GM12873 (cell line): ENCODE results near the gene PDE4B.

Experiments
- CTCF ChIP-seq: IDR thresholded peaks from 2 replicates; pipeline ENCODE4 v1.5.1; 2012; ENCODE audit warnings: low read depth, mild to moderate bottlenecking, moderate library complexity, low read length, control low read depth; ENCODE audit not compliant: insufficient read depth; ENCODE audit errors: missing control alignments

The PDE4B gene

GRCh38 chr1:65792669-65793358, at the start of gene PDE4B:
TSS of gene PDE4B (plus strand) at chr1:65792895.
- no peak for TF ChIP-seq CTCF

- no peak for TF ChIP-seq CTCF
These were observed 48.0 kb upstream of the PDE4B start for GRCh38 chr1:65744731-65745130.

- no peak for TF ChIP-seq CTCF
These were observed 40.7 kb upstream of the PDE4B start for GRCh38 chr1:65751961-65752360.

- TF ChIP-seq CTCF = no peak
These were observed 36.1 kb upstream of the PDE4B start for GRCh38 chr1:65756616-65757015.

- TF ChIP-seq CTCF = no peak
These were observed 35.2 kb upstream of the PDE4B start for GRCh38 chr1:65757531-65757930.

GRCh38 chr1:65758128-65758527, 34.6 kb upstream of the PDE4B start:
- TF ChIP-seq CTCF = no peak

GRCh38 chr1:65759516-65759915, 33.2 kb upstream of the PDE4B start:
- TF ChIP-seq CTCF = no peak
